Measurements from ENCODE around the gene SBNO1.
A peak's percentile ranks its signal among the peaks of the same experiment; 100 is the strongest.

Gene SBNO1

DNA sequence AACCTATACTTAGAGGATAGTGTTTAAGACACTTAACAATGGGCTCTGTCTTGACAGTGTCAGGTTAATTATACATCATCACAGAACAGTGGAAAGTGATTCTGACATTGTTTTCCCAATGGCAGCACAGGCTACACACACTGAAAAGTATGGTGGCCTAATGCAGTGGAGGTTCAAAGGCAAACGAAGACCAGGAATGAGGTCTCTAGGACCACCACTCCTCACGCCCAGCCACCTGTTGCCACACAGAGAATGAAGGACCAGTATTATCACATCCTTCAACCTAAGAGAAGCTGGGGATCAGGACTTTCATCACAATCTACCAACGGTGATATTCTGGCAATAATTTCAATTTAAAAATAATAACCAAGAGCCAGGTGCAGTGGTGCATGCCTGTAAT is 58.4 kb downstream of the SBNO1 start:
- Mint-ChIP-seq H3K9me3 (no peaks in the 10 kb centered on the region), H3K36me3 (ENCODE audit: low read depth) (peaks cover 89% of the 10 kb centered on the region), H3K4me3 (no peak overlapping the region), H3K27ac (no peak overlapping the region), H3K4me1 (no peaks in the 10 kb centered on the region), H3K27me3 (ENCODE audit: low read depth, poor library complexity) (no peaks in the 10 kb centered on the region)
- TF ChIP-seq, protein P1, sequence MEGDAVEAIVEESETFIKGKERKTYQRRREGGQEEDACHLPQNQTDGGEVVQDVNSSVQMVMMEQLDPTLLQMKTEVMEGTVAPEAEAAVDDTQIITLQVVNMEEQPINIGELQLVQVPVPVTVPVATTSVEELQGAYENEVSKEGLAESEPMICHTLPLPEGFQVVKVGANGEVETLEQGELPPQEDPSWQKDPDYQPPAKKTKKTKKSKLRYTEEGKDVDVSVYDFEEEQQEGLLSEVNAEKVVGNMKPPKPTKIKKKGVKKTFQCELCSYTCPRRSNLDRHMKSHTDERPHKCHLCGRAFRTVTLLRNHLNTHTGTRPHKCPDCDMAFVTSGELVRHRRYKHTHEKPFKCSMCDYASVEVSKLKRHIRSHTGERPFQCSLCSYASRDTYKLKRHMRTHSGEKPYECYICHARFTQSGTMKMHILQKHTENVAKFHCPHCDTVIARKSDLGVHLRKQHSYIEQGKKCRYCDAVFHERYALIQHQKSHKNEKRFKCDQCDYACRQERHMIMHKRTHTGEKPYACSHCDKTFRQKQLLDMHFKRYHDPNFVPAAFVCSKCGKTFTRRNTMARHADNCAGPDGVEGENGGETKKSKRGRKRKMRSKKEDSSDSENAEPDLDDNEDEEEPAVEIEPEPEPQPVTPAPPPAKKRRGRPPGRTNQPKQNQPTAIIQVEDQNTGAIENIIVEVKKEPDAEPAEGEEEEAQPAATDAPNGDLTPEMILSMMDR (IDR thresholded peaks at IDR 0.05) = no peak
- no peak for DNase-seq

DNA sequence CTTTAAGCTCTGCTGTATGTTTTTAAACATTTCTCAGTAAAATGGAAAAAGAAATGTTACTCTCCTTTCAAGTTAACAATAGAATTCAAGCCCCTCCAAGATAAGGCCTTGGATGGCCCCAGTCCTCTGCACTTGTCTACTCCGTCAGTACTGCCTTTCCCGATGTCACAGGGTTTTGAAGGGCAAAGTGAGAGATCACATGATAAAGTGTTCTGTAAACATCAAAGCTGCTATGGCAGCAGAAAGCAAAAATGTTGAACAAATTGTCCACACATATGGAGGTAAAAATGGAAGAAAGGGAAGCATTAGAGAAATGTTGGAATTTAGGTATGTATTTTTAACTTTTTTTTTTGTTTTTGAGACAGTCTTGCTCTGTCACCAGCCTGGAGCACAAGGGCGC is 59.5 kb downstream of the SBNO1 start:
- no peak for DNase-seq
- H3K27me3 Mint-ChIP-seq (ENCODE audit: low read depth, poor library complexity) = no peaks in the 10 kb centered on the region
- H3K4me1 Mint-ChIP-seq = no peaks in the 10 kb centered on the region
- H3K27ac Mint-ChIP-seq = no peak overlapping the region
- H3K4me3 Mint-ChIP-seq = no peak overlapping the region
- peaks cover 84% of the 10 kb centered on the region for H3K36me3 Mint-ChIP-seq (ENCODE audit: low read depth)
- TF ChIP-seq, protein P1 (IDR thresholded peaks at IDR 0.05) = no peak
- no peaks in the 10 kb centered on the region for H3K9me3 Mint-ChIP-seq

DNA sequence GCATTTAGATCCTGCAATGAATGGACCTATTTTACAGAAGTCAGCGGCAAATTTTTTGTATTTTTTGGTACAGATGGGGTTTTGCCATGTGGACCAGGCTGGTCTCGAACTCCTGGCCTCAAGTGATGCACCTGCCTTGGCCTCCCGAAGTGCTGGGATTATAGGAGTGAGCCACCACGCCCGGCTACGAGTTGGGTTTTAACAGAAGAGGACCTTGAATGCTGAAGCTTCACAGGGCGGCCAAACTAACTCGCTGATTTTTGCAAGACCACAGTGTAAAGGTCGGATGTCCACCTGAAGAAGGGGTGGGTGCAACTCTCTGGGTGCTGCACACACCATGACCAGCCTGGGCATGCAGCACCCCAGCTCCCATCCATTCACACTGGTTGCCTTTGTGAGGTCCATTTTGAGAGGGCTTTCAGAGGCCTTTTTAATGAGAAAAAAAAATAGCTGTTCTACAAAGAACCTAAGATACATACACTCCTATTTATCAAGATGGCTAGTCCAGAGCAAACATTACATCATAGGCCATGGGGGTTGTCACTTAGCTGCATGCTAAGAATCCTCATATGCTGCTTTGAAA is 71.4 kb downstream of the SBNO1 start:
- H3K27me3 Mint-ChIP-seq (ENCODE audit: low read depth, poor library complexity) = peaks cover 2% of the 10 kb centered on the region
- H3K9me3 Mint-ChIP-seq = no peaks in the 10 kb centered on the region
- no peak for DNase-seq
- TF ChIP-seq, protein P1 (IDR thresholded peaks at IDR 0.05) = no peak
- no peak overlapping the region for H3K27ac Mint-ChIP-seq
- H3K36me3 Mint-ChIP-seq (ENCODE audit: low read depth) = peaks cover 61% of the 10 kb centered on the region
- peaks cover 9% of the 10 kb centered on the region for H3K4me1 Mint-ChIP-seq
- no peak overlapping the region for H3K4me3 Mint-ChIP-seq

DNA sequence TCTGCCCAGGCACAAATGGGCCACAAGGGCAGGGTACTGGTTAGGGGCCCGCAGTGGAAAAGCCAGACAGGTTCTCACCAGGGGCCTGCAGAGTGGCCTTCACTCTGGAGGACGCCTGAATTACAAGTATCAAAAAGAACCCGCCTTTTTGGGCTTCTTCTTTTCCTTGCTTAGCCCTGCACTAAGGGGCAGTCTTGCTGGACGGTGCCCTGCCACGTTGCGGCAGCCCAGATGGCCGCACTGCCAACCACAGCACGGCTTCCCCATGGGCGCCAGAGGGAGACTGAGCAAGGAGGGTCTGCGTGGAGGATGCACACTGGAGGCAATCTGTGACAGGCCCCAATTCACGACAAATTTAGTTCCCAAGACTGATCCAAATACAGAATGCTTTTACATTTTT is 74.7 kb downstream of the SBNO1 start:
- Mint-ChIP-seq H3K27ac (no peak overlapping the region), H3K4me1 (peaks cover 14% of the 10 kb centered on the region), H3K4me3 (no peak overlapping the region), H3K9me3 (no peaks in the 10 kb centered on the region), H3K36me3 (ENCODE audit: low read depth) (peaks cover 40% of the 10 kb centered on the region), H3K27me3 (ENCODE audit: low read depth, poor library complexity) (peaks cover 5% of the 10 kb centered on the region)
- DNase-seq = no peak
- TF ChIP-seq, protein P1 (IDR thresholded peaks at IDR 0.05) = no peak

DNA sequence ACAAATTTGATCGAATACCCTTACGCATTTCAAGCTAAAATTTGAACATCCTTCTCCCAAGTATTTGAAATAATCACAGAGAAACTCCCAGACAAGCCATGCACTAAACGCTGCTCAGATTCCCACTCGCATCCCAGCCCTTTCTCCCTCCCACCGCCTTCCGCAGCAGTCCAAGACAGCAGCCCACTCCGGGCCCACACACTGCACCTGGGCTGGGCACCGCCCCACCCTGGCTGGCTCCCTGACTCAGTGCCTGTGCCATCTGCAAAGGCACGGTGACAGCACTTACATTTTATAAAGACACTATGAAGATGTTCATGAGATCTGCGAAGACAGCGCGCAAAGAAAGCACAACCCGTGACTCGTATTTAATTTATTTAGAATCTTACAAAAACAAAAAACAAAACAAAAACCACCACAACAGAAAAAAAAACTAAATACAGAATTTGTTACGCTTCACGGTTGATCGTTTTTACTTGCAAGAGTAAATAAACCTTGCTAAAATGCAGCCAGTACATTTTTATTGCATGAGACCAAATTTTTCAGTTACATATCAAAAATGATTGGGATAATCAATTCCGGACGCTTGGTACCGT is 75.8 kb downstream of the SBNO1 start:
- Mint-ChIP-seq H3K27ac (peak overlapping the region; percentile 93), H3K27me3 (ENCODE audit: low read depth, poor library complexity) (peaks cover 5% of the 10 kb centered on the region), H3K4me3 (no peak overlapping the region), H3K4me1 (peaks cover 14% of the 10 kb centered on the region), H3K9me3 (no peaks in the 10 kb centered on the region), H3K36me3 (ENCODE audit: low read depth) (peaks cover 30% of the 10 kb centered on the region)
- DNase-seq = no peak
- TF ChIP-seq, protein P1 (IDR thresholded peaks at IDR 0.05) = no peak
